Keratinocyte (primary cell): ENCODE data around the gene UGT1A1. TPM values are rescaled to one million over a fixed set of nuclear protein-coding genes. Genes with fewer than 3 reads are reported as not detected.

Source experiments
- DNase-seq: peaks from one replicate; pipeline ENCODE4 v3.0.0-alpha.2; 2011; ENCODE audit warnings: low read depth, missing footprints, low spot score
- FAIRE-seq: peaks from 2 replicates; lab custom pipeline; 2011; peaks lifted over from hg19 to GRCh38; lab: Jason Lieb, UNC
- H2AFZ ChIP-seq: 2 replicates; pipeline ENCODE4 v1.6.0; 2012; ENCODE audit warnings: low read length, control low read depth, inconsistent platforms; ENCODE audit not compliant: control insufficient read depth
- H3K27ac ChIP-seq: 2 replicates; pipeline ENCODE4 v1.5.1; 2011; ENCODE audit warnings: low read length; ENCODE audit not compliant: control insufficient read depth, insufficient read depth
- H3K27me3 ChIP-seq: 3 replicates; pipeline ENCODE4 v1.6.0; 2011; ENCODE audit warnings: low read length; ENCODE audit not compliant: control insufficient read depth, insufficient read depth; ENCODE audit errors: extremely low read depth
- H3K36me3 ChIP-seq, 2 experiments: 2 replicates in 1 of 2; 3 replicates in 1 of 2; pipeline ENCODE4 v1.5.1; 2011; ENCODE audit warnings: low read length in 2 of 2, mild to moderate bottlenecking in 1 of 2; ENCODE audit not compliant: control insufficient read depth in 2 of 2, insufficient read depth in 2 of 2; ENCODE audit errors: extremely low read depth in 1 of 2
- H3K4me1 ChIP-seq: 3 replicates; pipeline ENCODE4 v1.5.1; 2011; ENCODE audit warnings: low read length; ENCODE audit not compliant: control insufficient read depth, insufficient read depth; ENCODE audit errors: extremely low read depth
- H3K4me2 ChIP-seq: 3 replicates; pipeline ENCODE4 v1.6.0; 2011; ENCODE audit warnings: low read depth, low read length; ENCODE audit not compliant: control insufficient read depth, insufficient read depth; ENCODE audit errors: extremely low read depth
- H3K4me3 ChIP-seq, 3 experiments: fragments of 200-600 bp in 1 of 3; sonication (generic) in 1 of 3; 2 replicates in 2 of 3; 3 replicates in 1 of 3; pipeline ENCODE4 v1.5.1; 2011 to 2016; ENCODE audit warnings: low read length in 3 of 3, mild to moderate bottlenecking in 3 of 3, control low read depth in 2 of 3, inconsistent platforms in 1 of 3, low read depth in 1 of 3, mixed read lengths in 1 of 3, mixed run types in 1 of 3, moderate library complexity in 1 of 3; ENCODE audit not compliant: control insufficient read depth in 2 of 3, insufficient read depth in 2 of 3; ENCODE audit errors: extremely low read depth in 1 of 3
- H3K79me2 ChIP-seq: 2 replicates; pipeline ENCODE4 v1.6.0; 2012; ENCODE audit warnings: low read length; ENCODE audit not compliant: control insufficient read depth, insufficient read depth
- H3K9ac ChIP-seq: 3 replicates; pipeline ENCODE4 v1.6.0; 2011; ENCODE audit warnings: low read length; ENCODE audit not compliant: control insufficient read depth, insufficient read depth; ENCODE audit errors: extremely low read depth
- H3K9me1 ChIP-seq: 3 replicates; pipeline ENCODE4 v1.6.0; 2011; ENCODE audit warnings: low read length; ENCODE audit not compliant: control insufficient read depth, insufficient read depth; ENCODE audit errors: extremely low read depth
- H3K9me3 ChIP-seq: 2 replicates; pipeline ENCODE4 v1.5.1; 2012; ENCODE audit warnings: low read depth, low read length; ENCODE audit not compliant: control insufficient read depth
- H4K20me1 ChIP-seq: 3 replicates; pipeline ENCODE4 v1.6.0; 2011; ENCODE audit warnings: low read length; ENCODE audit not compliant: control insufficient read depth, insufficient read depth; ENCODE audit errors: extremely low read depth
- EZH2 ChIP-seq: IDR thresholded peaks from one replicate; pipeline ENCODE4 v1.6.1; 2012; ENCODE audit warnings: inconsistent platforms, mild to moderate bottlenecking, low read length, moderate library complexity
- dilution Hi-C: fragments of 300-500 bp; cut with MboI; formaldehyde crosslinking; loops from one replicate; pipeline ENCODE4 v1.7.0; 2020; ENCODE audit warnings: low sequenced_read_pairs; ENCODE audit not compliant: extremely low pct_ligation_motif_present
- polyA plus RNA-seq, 5 experiments: library from polyadenylated mRNA; depleted of rRNA in 3 of 5; stranded (reverse) in 3 of 5; stranded (forward) in 1 of 5; unstranded in 1 of 5; fragments of >200 nt; gene quantifications; 1 replicate in 1 of 5; 2 replicates in 3 of 5; 3 replicates in 1 of 5; pipeline versions ENCODE4 v1.2.1 to v1.2.3, GENCODE V29; 2011 to 2012; ENCODE audit warnings: missing spikeins in 2 of 5, low read depth in 1 of 5, low replicate concordance in 1 of 5
- TF ChIP-seq, protein P1 (sequence below), 3 experiments: IDR thresholded peaks in 1 of 3; conservative IDR thresholded peaks in 1 of 3; optimal IDR thresholded peaks in 1 of 3; 2 replicates in 2 of 3; 3 replicates in 1 of 3; pipeline versions ENCODE3 to v1.5.1; 2011; ENCODE audit warnings: low read length in 3 of 3, mild to moderate bottlenecking in 3 of 3, moderate library complexity in 2 of 3, control low read depth in 1 of 3, inconsistent platforms in 1 of 3; ENCODE audit not compliant: insufficient read depth in 2 of 3; ENCODE audit errors: extremely low read depth in 1 of 3

Gene UGT1A1
- polyA plus RNA-seq, 1 donor (not counting 4 experiments of a cell fraction or from before 2014, with no cell fraction given): 2.7 TPM

- DNase-seq: no peak
Observed at GRCh38 chr2:233764264-233764663, 4.2 kb downstream of the UGT1A1 start.

DNA sequence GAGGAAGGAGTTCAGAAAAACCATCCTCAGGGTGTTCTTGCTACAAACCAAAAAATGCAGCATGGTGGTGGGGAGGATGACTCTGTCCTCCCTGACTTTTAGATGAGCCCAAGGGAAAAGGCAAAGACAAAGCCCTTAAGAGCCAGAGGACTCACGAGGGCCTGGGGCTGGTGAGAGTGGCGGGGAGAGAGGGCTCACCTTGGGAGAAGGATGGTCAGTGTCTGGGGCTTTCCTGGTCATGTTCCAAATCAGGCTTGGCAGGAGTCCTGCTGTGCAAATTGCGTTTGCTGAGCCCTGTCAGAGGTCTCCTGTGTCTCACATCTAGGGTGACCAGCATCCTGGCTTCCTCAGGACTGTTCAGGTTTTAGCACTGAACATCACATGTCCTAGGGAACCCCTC lies 4.7 kb downstream of the UGT1A1 start:
- Histone ChIP-seq H3K4me3 (no peak overlapping the region), H3K36me3 (peaks cover 9 to 15% of the 10 kb centered on the region in 2 experiments), H3K27me3 (no peaks in the 10 kb centered on the region), H3K9me1 (no peaks in the 10 kb centered on the region), H3K27ac (no peak overlapping the region), H4K20me1 (no peaks in the 10 kb centered on the region), H3K4me2 (peak overlapping the region; percentile 44), H3K9me3 (no peaks in the 10 kb centered on the region), H3K9ac (no peak overlapping the region), H3K79me2 (peaks cover 7% of the 10 kb centered on the region), H3K4me1 (peaks cover 34% of the 10 kb centered on the region), H2AFZ (no peak overlapping the region)
- no peak for DNase-seq
- TF ChIP-seq EZH2: no peak
- TF ChIP-seq, protein P1, sequence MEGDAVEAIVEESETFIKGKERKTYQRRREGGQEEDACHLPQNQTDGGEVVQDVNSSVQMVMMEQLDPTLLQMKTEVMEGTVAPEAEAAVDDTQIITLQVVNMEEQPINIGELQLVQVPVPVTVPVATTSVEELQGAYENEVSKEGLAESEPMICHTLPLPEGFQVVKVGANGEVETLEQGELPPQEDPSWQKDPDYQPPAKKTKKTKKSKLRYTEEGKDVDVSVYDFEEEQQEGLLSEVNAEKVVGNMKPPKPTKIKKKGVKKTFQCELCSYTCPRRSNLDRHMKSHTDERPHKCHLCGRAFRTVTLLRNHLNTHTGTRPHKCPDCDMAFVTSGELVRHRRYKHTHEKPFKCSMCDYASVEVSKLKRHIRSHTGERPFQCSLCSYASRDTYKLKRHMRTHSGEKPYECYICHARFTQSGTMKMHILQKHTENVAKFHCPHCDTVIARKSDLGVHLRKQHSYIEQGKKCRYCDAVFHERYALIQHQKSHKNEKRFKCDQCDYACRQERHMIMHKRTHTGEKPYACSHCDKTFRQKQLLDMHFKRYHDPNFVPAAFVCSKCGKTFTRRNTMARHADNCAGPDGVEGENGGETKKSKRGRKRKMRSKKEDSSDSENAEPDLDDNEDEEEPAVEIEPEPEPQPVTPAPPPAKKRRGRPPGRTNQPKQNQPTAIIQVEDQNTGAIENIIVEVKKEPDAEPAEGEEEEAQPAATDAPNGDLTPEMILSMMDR (optimal IDR thresholded peaks at IDR 0.05 in 1 of 3, IDR thresholded peaks at IDR 0.05 in 1 of 3, conservative IDR thresholded peaks at IDR 0.05 in 1 of 3; ENCODE audit: extremely low read depth in 1 of 3, insufficient read depth in 2 of 3, low read length in 3 of 3): no peak
- dilution Hi-C loops: no loop called here
- peak; percentile 39 for FAIRE-seq

More at GRCh38 chr2:233764264-233764663, 4.2 kb downstream of the UGT1A1 start:
- dilution Hi-C loops: no loop called here
- no peaks in the 10 kb centered on the region for H3K9me1 ChIP-seq
- peak overlapping the region; percentile 44 for H3K4me2 ChIP-seq
- H2AFZ ChIP-seq: no peak overlapping the region
- FAIRE-seq: peak; percentile 23
- H3K9ac ChIP-seq: no peak overlapping the region
- peaks cover 5 to 10% of the 10 kb centered on the region in 2 experiments for H3K36me3 ChIP-seq
- no peak overlapping the region for H3K27ac ChIP-seq
- peaks cover 34% of the 10 kb centered on the region for H3K4me1 ChIP-seq
- H3K4me3 ChIP-seq: no peak overlapping the region
- H3K79me2 ChIP-seq: peaks cover 7% of the 10 kb centered on the region
- no peaks in the 10 kb centered on the region for H3K27me3 ChIP-seq
- no peak for TF ChIP-seq EZH2
- TF ChIP-seq, protein P1 (optimal IDR thresholded peaks at IDR 0.05 in 1 of 3, IDR thresholded peaks at IDR 0.05 in 1 of 3, conservative IDR thresholded peaks at IDR 0.05 in 1 of 3; ENCODE audit: extremely low read depth in 1 of 3, insufficient read depth in 2 of 3, low read length in 3 of 3): no peak
- H4K20me1 ChIP-seq: no peaks in the 10 kb centered on the region
- no peaks in the 10 kb centered on the region for H3K9me3 ChIP-seq
